NCI-H1105 (cell line): ENCODE data around the gene TTLL11.

Experiments used
- DNase-seq: peaks from one replicate; lab custom pipeline; 2025; lab: John Stamatoyannopoulos, UW

TTLL11 gene

GRCh38 chr9:121773286-121773953, 319.7 kb downstream of the TTLL11 start:
- no peak for DNase-seq

- no peak for DNase-seq
Observed at GRCh38 chr9:121772600-121773285, 320.4 kb downstream of the TTLL11 start.
